ENCODE data around the gene LAGE3.

GRCh38 chrX:154458116-154458953 lies 20.7 kb downstream of the LAGE3 start, which contains the start of gene PLXNA3:
- no peak for TF ChIP-seq CTCF (IDR thresholded peaks at IDR 0.05; ENCODE audit: low read depth, low read length)
- TF ChIP-seq POLR2A (IDR thresholded peaks at IDR 0.05; ENCODE audit: extremely low read depth, insufficient read length): no peak
- TF ChIP-seq MYC (IDR thresholded peaks at IDR 0.05; ENCODE audit: low read depth, low read length): no peak

All from NB4 (cell line).